HG03558 (cell line): ENCODE results near the gene VPS11.
"Not testable (repeated sequence)": the region's sequence is repeated elsewhere in the genome, so short reads cannot be mapped to it uniquely, and the experiment has no call there.

Experiments
- ATAC-seq: cut with Tn5 transposase; IDR thresholded peaks from one replicate; pipeline ENCODE4 v1.9.1; 2021; ENCODE audit warnings: moderate number of reproducible peaks; ENCODE audit not compliant: unreplicated experiment; ENCODE audit errors: extremely low read depth

VPS11 gene

GRCh38 chr11:119067371-119068222, at the start of gene VPS11:
Gene VPS11 (plus strand): TSS chr11:119067818. CDS start chr11:119067824, 6 bp downstream.
- peak; percentile 68 for ATAC-seq

DNA sequence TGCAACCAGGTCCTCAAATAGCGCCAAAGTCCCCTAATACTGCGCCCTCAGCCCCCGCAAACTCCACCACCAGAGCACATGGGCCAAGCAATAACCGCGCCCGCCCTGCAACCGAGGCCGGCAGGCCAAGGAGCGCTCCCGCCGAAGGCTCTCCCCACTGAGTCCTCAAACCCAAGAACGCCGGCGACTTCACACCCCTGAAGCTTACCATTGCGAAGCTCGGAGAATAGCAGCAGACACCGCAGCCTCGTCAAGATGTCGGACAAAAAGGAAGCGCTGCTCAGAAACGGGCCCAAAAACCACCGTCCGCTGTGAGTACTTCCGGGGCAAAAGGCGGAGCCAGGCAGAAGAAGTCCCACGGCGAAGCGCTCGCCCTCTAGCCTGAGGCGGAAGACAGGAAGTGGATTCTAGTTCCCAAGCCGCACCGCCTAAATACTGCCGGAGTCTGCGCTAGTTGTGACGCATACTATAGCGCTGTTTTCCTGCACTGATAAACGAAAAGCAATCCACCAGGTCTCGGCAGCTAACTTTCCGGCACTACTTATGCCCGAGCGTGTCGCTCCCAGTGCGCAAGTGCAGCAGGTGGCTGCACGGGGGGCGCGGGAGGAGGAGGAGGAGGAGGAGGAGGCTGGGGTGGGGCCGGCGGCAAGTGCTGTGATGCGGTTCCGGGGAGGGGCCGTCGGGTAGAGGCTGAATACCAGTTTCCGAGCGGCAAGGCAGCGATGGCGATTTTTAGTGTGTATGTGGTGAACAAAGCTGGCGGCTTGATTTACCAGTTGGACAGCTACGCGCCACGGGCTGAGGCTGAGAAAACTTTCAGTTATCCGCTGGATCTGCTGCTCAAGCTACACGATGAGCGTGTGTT, 49.3 kb upstream of the VPS11 start, which contains the start of the genes RPS25 and TRAPPC4:
TSS of gene RPS25 (minus strand) at position 270 of the 865 bp plus-strand sequence. CDS start at position 211, 59 bp downstream.
TSS of gene TRAPPC4 (plus strand) at position 693 of the 865 bp plus-strand sequence. CDS start at position 723, 30 bp downstream.
- peak; percentile 62 for ATAC-seq

GRCh38 chr11:119019996-119020395, 47.6 kb upstream of the VPS11 start:
- no peak for ATAC-seq

DNA sequence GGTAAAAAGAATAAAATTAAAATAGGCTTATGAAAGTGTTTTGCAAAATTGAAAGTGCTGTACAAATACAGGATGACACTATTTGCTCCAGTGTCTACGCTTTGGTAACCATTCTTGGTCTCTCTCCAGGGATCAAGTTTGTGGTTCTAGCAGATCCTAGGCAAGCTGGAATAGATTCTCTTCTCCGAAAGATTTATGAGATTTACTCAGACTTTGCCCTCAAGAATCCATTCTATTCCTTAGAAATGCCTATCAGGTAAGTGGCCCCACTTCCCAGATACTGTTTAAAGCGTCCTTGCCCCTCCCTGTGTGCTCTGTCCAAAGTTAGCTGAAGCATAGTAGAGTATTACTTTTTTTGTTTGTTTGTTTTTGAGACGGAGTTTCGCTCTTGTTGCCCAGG, 46.0 kb upstream of the VPS11 start:
- ATAC-seq = no peak

DNA sequence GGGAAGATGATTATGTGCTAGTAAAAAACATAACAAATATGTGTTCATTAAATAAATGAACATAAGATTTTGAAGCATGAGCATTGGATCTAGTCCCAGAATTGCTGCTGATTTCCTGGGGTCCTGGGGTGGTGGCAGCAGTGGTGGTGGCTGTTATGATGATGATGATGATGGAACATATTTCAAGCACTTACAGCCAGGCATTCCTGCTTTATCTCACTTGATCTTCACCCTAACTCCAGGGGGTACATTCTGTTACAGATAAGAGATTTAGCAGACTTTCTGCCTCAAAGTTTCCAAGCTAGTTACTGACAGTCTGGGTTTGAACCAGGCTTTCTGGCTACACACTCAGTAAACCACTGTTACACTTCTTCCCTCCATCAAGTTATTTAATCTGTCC, 43.9 kb upstream of the VPS11 start:
- no peak for ATAC-seq

DNA sequence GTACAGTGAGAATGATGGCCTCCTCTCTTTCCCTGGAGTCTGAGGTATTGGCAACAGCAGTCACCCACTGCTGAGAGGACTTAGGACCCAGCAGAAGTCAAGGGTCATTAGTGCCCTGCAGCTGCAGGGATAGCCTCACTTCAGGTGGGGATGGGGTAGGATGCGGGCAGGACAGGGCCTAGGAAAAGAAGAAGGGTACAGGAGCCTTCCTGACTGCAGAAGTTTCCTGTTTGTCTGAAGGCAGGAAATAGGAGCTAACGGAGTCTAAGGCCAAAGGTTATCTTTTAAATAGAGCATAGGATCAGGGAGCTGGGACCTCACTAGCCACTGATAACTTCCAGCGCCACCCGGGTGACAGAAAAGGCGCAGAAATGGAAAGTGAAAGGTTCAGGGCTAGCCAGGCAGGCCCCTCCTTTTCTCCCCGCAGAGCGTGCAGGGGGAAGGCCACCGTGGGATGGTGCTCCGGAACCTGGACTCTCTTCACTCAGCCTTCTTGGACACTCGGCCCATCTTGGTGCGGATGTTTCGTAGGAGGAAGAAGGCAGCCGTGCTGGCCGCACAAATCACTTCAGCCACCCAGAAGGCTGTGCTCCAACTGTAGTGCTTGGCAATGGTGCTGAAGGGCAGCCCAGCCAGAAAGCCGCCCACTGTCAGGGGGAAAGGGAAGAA, 43.1 kb upstream of the VPS11 start:
- no peak for ATAC-seq

DNA sequence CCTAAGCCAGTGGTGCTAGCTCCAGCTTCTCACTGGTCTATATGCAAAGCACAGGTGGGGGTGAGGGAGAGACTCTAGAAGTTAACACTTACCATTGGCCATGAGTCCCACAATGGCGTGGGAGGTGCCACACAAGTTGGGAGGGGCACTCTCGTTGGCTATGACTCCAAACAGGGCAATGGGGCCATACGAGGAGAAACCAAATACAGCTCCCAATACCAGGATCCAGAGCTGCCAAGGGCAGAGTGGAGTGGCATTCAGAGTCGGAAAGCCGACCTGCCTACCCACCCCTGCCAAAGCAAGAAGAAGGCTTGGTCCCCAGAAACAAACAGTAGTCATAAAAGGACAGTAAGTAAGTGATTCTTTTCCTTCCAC, 42.5 kb upstream of the VPS11 start:
- no peak for ATAC-seq

GRCh38 chr11:119025541-119025940, 42.1 kb upstream of the VPS11 start:
- no peak for ATAC-seq

DNA sequence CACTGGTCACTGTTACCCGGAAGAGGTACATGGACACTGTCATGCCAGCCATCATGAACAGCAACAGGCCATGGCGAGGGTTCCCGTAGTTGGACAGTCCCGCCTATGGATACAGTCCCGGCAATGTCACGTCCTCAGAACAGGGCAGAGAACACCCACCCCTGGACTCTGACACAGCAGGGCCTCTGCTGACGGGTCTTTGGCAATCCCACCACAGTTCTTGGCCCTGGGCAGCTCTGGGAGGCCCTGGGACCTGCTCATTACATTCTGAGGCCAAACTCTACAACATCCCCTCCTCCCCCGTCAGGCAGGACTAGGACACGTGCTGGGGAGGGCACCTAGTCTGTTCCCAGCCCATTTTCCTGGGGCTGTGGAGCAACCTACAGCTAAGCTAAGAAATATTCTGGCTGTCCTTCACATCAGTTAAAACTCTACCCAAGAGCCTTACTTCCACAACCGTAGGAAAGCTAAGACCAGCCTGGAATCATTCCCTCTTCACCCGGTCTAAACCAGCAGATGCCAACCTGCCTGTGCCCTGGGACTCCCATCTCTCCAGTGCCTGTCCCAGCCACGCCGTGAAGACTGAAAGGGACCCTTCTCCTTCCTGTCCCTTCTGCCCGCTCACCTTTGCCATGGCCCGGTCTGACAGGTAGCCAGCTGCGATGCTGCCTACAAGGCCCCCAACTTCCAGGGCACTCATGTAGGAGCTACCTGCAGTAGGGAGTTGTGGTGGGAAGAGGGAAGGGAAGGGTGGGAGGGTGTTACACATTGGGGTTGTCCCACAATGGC, 41.4 kb upstream of the VPS11 start:
- ATAC-seq = no peak

DNA sequence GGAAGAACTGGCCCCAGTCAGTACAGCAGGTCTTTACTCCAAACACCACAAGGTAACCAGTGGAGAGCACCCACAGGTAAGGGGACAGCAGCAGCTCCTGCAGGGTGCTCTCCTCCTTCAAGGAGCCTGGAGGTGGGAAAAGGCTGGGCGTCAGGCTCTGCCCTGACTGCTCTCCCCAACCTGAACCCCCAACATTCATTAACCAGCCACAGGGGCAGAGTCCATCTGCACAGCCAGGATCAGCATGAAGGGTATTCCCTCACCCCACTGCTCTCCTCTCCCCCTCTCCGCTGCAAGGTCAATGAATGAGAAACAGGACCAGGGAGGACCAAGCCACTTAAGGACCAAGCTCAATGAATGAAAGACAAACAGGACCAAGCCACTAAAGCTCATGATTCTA, 40.6 kb upstream of the VPS11 start:
- no peak for ATAC-seq

GRCh38 chr11:119027561-119028345, 39.9 kb upstream of the VPS11 start:
- no peak for ATAC-seq

- ATAC-seq = no peak
These were observed 39.1 kb upstream of the VPS11 start for GRCh38 chr11:119028346-119029068.

DNA sequence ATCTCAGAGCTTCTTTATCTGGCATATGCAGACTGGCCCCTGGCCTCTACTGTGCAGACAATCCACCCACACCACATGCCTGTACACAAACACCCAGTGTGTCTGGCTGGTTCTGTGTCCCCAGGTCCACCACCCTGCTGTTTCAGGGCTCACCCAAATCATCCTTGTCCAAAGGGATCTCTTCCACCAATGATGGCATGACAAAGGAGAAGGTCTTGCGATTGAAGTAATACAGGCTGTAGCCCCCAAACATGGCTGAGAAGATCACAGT, 38.6 kb upstream of the VPS11 start:
- no peak for ATAC-seq

- ATAC-seq = no peak
These were observed 38.1 kb upstream of the VPS11 start for GRCh38 chr11:119029340-119030028.

DNA sequence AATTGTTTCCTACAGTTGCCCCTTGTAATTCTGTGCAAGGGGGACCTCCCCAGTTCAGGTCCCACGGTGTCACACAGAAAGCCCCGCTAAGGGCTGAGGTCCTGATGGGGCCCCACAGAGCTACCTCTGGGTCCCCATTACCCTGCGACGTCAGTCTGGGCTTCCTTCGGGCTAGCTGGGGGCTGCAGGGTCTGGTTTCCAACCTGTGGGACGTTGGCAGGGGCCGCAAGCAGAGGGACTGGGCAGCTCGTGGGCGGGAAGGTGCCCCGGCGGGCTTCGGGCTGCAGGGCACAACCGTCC, 37.6 kb upstream of the VPS11 start:
- ATAC-seq = no peak

GRCh38 chr11:119030329-119031047, 37.1 kb upstream of the VPS11 start, which contains the start of gene SLC37A4:
Gene SLC37A4 (minus strand): TSS chr11:119030877.
- peak; percentile 82 for ATAC-seq

DNA sequence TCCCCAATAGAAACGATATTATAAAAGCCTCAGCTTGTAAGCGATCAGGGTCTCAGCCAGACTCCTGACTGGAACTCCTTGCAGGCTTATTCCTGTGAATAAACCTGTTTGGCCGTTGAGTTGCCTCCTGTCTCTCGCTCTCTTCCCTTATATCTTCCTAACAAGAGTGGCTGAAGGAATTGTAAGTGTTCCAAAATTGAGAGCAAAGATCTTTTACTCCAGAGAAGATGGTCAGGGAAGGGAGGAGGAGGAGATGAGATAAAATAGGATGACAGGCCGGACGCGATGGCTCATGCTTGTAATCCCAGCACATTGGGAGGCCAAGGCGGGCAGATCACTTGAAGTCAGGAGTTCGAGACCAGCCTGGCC, 35.7 kb upstream of the VPS11 start:
- ATAC-seq = no peak

- not testable (repeated sequence) for ATAC-seq
These were observed 34.2 kb upstream of the VPS11 start for GRCh38 chr11:119033421-119033820.
